Esophagus squamous epithelium (tissue), 4 donors: ENCODE measurements around the gene OTUD5.

Experiments used
- POLR2A ChIP-seq, 4 donors: fragments of 450-650 bp; IDR thresholded peaks; one replicate each; pipeline ENCODE4 v1.6.1; 2017; ENCODE audit warnings: antibody characterized with exemption in 4 of 4, mild to moderate bottlenecking in 4 of 4, moderate library complexity in 3 of 4
- TF ChIP-seq, protein P1 (sequence below), 6 experiments: fragments of 450-650 bp in 4 of 6; fragments of 200-600 bp in 2 of 6; sonication (generic) in 2 of 6; IDR thresholded peaks; one replicate each; pipeline ENCODE4 v1.5.1; 2016 to 2019; ENCODE audit warnings: antibody characterized with exemption in 6 of 6, mild to moderate bottlenecking in 4 of 6, moderate library complexity in 4 of 6

DNA sequence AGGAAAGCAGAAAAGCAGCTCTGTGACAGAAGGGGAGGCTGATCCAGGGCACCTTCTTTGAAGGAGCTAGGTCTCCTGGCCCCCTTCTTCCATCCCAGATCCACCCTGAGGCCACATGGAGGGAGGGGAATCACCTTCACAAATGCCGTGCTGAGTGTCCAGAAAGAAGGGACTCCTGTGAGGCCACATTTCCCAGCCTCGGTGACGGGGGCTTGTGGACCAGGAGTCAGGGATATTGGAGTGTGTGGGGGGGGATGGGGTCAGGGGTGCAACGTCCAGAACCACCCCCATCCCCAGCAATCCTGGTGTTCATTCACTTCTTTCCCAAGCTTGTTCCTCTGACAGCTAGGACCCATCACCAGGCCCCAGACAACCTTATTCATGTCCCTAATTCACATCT is 64.5 kb downstream of the OTUD5 start:
- TF ChIP-seq, protein P1, sequence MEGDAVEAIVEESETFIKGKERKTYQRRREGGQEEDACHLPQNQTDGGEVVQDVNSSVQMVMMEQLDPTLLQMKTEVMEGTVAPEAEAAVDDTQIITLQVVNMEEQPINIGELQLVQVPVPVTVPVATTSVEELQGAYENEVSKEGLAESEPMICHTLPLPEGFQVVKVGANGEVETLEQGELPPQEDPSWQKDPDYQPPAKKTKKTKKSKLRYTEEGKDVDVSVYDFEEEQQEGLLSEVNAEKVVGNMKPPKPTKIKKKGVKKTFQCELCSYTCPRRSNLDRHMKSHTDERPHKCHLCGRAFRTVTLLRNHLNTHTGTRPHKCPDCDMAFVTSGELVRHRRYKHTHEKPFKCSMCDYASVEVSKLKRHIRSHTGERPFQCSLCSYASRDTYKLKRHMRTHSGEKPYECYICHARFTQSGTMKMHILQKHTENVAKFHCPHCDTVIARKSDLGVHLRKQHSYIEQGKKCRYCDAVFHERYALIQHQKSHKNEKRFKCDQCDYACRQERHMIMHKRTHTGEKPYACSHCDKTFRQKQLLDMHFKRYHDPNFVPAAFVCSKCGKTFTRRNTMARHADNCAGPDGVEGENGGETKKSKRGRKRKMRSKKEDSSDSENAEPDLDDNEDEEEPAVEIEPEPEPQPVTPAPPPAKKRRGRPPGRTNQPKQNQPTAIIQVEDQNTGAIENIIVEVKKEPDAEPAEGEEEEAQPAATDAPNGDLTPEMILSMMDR (IDR thresholded peaks at IDR 0.05) = no peak
- TF ChIP-seq POLR2A (IDR thresholded peaks at IDR 0.05) = no peak
